DOHH2 (cell line): ENCODE data around the gene ANGPTL5.

Experiments used
- CTCF ChIP-seq: fragments of 200-600 bp; sonication (generic); IDR thresholded peaks from one replicate; pipeline ENCODE4 v1.5.1; 2014; ENCODE audit warnings: antibody characterized with exemption, mild to moderate bottlenecking, low read depth, low read length; ENCODE audit not compliant: poor library complexity, severe bottlenecking
- EZH2phosphoT487 ChIP-seq: fragments of 200-600 bp; sonication (generic); IDR thresholded peaks from 2 replicates; pipeline ENCODE4 v1.6.1; 2017; ENCODE audit warnings: borderline replicate concordance, mild to moderate bottlenecking, antibody characterized with exemption, low read length, moderate library complexity, mixed read lengths

- no peak for TF ChIP-seq CTCF
- TF ChIP-seq EZH2phosphoT487, result no peak
Observed at GRCh38 chr11:101881586-101881985, 34.7 kb downstream of the ANGPTL5 start.
